GM21576 (cell line): ENCODE data around the gene NHS.

Experiments
- ATAC-seq: cut with Tn5 transposase; IDR thresholded peaks from one replicate; pipeline ENCODE4 v1.9.1; 2021; ENCODE audit warnings: mild to moderate bottlenecking, moderate library complexity; ENCODE audit not compliant: unreplicated experiment

NHS gene

GRCh38 chrX:17403972-17404371 lies 29.0 kb downstream of the NHS start:
- ATAC-seq: no peak

GRCh38 chrX:17405225-17405969 lies 30.4 kb downstream of the NHS start:
- no peak for ATAC-seq

DNA sequence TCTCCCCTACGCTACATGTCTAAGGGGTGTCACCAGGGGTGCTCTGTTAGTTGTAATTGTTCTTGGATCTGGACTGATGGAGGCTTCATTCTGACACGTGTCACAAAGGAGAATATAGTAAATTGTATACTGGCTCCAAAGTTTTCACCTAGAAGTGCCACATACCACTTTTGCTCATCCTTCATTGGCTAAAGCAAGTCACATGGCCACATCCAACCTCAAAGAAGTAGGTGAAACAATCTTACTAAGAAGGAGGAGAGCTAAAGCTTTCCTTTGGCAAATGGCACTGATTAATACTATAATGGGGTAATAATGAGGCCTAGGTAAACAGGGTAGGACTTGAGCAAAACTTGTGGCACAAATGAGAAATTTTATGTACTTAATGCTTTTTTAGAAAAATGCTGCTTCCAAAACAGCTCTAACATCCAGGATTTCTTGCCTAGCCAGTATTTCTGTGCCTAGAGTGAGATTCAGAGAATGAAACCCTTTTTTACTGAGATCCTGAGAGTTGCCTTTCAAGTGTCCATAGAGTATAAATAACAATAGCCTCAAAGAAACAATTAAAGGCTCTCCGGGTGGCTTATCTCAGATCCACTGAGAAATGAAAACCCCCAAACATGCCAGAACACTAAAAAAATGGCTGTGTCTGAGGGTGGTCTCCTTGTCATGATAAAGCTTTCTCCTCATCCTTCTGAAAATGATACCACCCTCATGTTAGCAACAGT lies 34.7 kb downstream of the NHS start:
- ATAC-seq: no peak

DNA sequence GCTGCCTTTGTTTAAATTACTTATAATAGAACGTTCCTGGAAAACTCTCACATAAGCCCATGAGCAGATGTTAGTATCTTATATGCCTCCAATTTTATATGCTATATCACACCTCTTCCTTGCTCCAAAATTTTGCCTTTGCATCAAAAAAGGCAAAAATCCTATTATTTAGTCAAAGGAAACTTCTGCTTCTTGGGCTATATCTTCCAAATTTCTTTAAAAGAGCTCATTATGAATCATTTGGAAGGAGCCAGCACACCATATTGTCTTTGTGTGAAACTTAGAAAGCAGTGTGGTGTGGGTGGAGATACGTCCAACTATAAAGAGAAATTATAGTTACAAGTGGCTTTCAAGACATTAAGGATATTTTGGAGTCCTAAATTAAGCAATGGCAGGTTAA lies 35.7 kb downstream of the NHS start:
- ATAC-seq: no peak

DNA sequence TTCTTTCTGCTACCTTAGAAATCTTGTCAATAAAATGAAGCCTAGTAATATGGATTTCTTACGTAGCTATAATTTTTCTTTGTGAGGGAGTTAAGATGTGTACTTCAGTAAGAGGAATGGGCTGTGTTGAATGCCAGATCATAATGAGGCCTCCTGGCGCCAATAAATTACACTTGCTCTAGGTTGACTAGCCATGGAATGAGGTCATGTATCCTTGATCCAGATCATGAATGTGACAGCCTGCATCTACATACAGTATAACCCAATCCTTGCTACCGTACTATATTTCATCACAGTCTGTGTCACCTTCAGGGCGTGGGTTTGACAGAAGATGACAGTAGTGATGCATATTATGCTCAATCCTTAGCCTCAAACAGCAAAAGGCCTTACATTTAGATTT lies 36.2 kb downstream of the NHS start:
- no peak for ATAC-seq

- ATAC-seq: no peak
Measured at GRCh38 chrX:17412692-17413091, 37.7 kb downstream of the NHS start.

DNA sequence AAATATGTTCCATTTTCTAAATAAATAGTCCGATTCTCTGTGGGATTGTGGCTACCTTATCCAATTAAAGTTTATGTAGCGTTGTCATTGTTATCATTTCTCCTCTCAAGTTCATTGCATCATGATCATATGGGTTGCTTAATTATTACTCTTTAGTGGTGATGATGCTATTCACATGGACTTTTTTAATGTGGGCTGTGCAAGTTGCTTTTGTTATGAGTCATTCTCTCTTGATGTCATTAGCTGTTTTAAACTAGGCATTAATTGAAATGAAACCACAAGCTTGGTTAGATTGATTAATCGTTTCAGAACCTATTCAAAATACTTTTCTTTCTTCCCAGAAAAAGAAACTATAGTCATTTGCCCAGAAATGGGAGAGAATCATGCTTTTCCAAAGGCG lies 38.2 kb downstream of the NHS start:
- no peak for ATAC-seq

GRCh38 chrX:17414027-17414658 lies 39.1 kb downstream of the NHS start:
- ATAC-seq: no peak

DNA sequence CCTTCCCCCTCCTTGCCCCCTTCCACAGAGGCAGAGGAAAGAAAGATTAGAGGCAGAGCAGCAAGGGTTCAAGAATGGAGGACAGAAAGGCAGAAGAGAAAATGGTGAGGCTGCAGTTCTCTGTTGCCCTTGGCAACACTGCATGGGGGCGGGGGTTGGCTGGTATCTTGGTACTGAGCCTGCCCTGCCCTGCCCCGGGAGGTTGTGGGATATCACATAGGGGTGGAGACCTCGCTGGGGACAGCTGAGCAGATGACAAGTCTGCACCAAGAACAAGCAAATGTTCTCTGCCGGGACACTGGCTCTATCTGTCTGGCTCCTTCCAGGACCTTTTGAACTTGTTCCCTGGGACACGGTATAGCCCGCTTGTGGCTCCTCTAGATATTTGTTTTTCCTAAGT lies 39.8 kb downstream of the NHS start:
- ATAC-seq: no peak

DNA sequence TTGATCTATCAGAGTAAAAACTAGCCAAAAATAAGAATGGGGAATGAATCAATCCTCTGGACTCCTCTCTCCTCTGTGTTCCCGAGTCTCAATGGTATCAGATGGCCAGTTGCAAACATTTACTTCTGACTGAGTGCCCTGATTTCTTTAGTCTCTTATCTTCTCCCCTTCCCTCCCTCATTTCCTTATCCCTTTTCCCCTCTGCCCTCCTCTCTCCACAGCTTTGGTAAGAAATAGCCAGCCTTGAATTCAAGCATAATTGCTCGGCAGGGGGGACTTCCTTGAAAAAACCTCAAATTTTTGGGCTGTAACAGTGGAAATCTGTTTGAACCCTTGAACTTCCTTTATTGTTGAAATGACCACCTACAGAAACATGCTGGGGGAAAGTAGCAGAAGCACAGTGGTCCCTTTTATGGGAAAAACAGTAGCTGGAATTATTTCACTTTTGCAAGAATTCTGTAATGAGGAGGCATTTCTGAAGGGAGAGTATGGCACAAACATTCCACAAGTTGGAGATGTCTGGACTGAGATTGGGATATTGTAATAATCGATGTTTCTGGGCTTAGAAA lies 40.3 kb downstream of the NHS start:
- ATAC-seq: no peak

DNA sequence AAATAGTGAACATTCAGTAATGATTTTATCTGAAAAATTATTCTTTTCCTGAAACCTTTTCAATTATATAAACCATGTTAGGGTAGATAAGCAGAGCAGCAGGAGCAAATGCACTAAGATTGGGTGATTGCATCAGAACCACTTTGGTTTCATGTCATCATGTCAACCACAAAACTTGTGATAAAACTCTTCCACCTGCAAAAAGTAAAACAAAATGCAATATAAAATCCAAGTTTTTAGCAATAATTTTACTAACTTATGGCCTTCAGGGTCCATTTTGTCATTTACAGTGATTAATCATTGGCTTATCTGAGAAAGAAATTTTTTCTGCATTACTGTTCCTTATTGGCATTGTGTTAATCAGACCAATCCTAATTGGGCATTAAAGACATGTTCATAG lies 42.4 kb downstream of the NHS start:
- no peak for ATAC-seq

GRCh38 chrX:17425136-17425535 lies 50.1 kb downstream of the NHS start:
- ATAC-seq: no peak

DNA sequence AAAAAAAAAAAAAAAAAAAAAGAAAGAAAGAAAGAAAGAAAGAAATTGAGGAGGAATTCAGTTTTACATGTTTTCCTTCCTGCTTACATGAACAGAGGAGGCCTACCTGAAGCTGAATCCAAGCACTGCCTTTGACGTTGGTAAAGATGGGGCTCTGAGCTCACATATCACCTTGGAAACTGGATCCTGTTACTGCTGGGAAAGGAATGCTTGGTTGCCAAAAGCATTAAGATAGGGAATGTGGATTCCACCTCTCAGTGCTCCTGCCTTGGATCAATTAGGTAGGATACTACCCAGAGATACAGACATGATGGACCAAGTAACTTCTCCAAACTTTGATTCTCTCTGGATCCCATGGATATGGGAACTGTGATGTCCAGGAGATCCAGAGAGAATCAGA lies 50.6 kb downstream of the NHS start:
- ATAC-seq: no peak

- no peak for ATAC-seq
Measured at GRCh38 chrX:17431171-17431570, 56.2 kb downstream of the NHS start.

- no peak for ATAC-seq
Measured at GRCh38 chrX:17432158-17432557, 57.2 kb downstream of the NHS start.

DNA sequence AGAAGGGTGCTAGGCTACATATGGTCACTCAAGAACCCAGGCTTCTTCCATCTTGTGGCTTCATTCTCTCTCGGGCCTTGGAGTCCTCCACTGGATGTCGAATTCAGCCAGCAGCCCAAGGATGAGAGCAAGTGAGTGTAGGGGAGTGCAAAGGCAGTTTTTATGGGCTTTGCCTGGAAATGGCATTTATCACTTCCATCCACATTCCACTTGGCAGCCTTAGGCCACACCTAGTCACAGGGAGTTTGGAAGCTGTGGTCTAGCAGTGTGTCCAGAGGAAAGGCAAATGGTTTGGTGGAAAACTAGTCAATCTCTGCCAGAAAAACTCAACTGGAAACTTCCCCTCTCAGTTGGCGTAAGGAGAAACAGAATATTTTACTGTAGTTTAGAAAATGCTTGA lies 59.0 kb downstream of the NHS start:
- no peak for ATAC-seq

GRCh38 chrX:17435476-17435875 lies 60.5 kb downstream of the NHS start:
- no peak for ATAC-seq

DNA sequence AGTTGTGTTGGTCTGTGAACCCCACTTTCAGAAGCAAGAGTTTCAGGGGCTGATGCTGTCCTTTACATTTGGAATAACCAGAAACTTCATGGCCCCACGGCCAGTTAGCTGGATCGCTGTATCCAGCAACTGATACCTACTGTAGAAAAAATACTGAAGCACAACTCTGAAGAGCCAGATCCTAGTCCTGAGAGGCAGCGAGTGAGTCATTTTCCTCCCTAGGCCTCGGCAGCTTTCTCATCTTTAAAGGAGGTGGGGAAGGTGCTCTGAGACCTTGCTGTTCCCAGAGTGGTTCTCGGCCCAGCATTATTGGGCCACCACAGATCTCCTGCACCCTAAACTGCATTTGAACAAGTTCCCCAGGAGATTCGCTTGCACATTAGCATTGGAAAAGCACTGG lies 63.2 kb downstream of the NHS start:
- no peak for ATAC-seq

GRCh38 chrX:17440258-17440657 lies 65.3 kb downstream of the NHS start:
- no peak for ATAC-seq

- ATAC-seq: no peak
Measured at GRCh38 chrX:17440836-17441235, 65.8 kb downstream of the NHS start.

DNA sequence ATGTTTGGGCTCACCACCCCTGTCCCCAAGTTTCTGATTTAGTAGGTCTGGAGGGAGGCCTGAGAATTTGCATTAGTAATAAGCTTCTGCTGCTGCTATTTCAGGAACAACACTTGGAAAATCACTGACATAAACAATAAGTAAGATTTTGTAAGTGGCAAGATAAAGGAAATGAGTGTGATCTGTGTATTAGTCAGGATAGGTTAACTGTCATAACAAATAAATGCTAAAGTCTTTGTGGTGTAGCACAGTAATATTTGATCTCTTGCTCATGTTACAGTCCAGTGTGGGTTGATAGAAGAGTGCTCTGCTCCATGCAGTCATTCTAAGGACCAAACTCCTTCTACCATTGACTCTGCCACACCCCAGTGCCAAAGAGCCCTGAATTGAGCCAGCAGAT lies 67.0 kb downstream of the NHS start:
- no peak for ATAC-seq

DNA sequence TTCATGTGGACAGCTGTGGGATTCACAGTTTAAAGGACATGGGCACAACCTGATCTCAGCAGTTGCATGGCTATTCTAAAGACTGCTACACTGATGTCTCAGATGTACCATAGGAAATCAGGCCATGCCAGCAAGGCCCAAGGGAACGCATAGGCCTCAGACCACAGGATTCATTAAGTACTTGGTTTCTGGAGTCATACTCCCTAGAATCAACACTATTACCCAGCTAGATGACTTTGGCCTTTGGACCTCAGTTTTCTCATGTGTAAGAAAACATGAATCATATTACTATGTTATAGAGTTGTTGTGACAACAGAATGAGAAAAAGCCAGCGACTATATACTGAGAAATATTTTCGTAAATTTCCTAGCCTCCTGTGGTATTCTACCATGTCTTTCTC lies 67.9 kb downstream of the NHS start:
- no peak for ATAC-seq
